ENCODE measurements around the gene ADAM11. TPM values are rescaled to one million over a fixed set of nuclear protein-coding genes. Genes with fewer than 3 reads are reported as not detected.

ADAM11 gene
- total and polyA plus RNA-seq, 7 experiments from 2014 or later = 0.08 to 1.5 (median 0.63) TPM; not detected in 1

- Histone ChIP-seq H3K9me3 (ENCODE audit: control insufficient read depth in 2 of 3, low read length in 3 of 3) (no peaks in the 10 kb centered on the region), H3K36me3 (ENCODE audit: control insufficient read depth in 2 of 3, insufficient read depth in 3 of 3, low read length in 3 of 3) (no peaks in the 10 kb centered on the region), H3K27ac (ENCODE audit: low read depth, low read length) (no peak overlapping the region), H3K4me1 (ENCODE audit: control insufficient read depth in 2 of 2, insufficient read depth in 2 of 2, low read length in 2 of 2) (peaks cover 0 to 11% of the 10 kb centered on the region in 2 donors), H3K4me3 (ENCODE audit: low read length) (no peak overlapping the region), H3K27me3 (ENCODE audit: control insufficient read depth in 2 of 2, insufficient read depth in 2 of 2, low read length in 2 of 2) (no peaks in the 10 kb centered on the region)
- H3K27ac Mint-ChIP-seq = peak overlapping the region in 1 of 9 donors; percentile 13
- peaks cover 0 to 11% (median 0%) of the 10 kb centered on the region in 5 donors for H3K27me3 Mint-ChIP-seq
- no peaks in the 10 kb centered on the region for H3K9me3 Mint-ChIP-seq
- H3K4me1 Mint-ChIP-seq = peaks cover 0 to 14% (median 9%) of the 10 kb centered on the region in 7 donors
- ATAC-seq (no peak), DNase-seq (no peak)
- H3K36me3 Mint-ChIP-seq = no peaks in the 10 kb centered on the region
- CTCF ChIA-PET = interaction anchor here (1.2 to 13.5 kb wide), 2 partner anchors 89 to 117 kb away, joined by 4 to 146 read pairs; no protein-coding TSS in a partner anchor
- peak overlapping the region in 5 of 10 donors; percentile 38 to 89 (median 42) for H3K4me3 Mint-ChIP-seq
- intact Hi-C loops (cut with micrococcal nuclease) = loop anchor here (5.0 to 10.0 kb wide), 6 partner anchors 55 to 537 kb away; partner anchors contain the start of genes GJC1 (in 1 of the 2), KIF18B (in 1 of the 2), MAP3K14 (in 1 of the 2) and PLCD3 (in 1 of the 2)
- POLR2A ChIA-PET = interaction anchor here (1.0 kb wide), 1 partner anchor 89 kb away, joined by 3 read pairs; no protein-coding TSS in a partner anchor
Observed at GRCh38 chr17:44777394-44778348, 18.9 kb downstream of the ADAM11 start.

DNA sequence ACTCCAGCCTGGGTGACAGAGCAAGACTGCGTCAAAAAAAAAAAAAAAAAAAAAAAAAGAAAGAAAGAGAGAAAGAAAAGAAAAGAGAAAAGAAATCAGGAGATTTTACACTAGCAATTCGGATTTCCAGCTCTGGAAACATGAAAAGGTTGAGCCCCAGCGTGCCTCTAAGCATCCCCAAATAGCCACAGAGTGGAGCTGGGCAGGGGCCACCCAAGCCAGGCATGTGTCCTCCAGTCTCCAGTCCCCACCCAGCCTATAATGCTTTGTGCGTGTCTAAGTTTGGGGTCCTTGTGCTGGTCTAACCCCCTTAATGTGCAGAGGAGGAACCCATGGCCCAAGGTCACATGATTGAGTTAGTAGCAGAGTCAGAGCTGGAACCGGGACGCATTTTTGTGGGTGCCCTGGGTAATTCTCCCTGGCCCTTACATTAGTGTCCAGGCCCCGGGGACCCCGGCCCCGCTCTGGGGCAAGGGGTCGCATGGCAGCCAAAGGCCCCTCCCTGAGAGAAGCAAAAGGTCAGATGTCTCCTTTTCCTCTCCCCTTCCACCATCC lies 19.9 kb downstream of the ADAM11 start:
- DNase-seq = no peak

DNA sequence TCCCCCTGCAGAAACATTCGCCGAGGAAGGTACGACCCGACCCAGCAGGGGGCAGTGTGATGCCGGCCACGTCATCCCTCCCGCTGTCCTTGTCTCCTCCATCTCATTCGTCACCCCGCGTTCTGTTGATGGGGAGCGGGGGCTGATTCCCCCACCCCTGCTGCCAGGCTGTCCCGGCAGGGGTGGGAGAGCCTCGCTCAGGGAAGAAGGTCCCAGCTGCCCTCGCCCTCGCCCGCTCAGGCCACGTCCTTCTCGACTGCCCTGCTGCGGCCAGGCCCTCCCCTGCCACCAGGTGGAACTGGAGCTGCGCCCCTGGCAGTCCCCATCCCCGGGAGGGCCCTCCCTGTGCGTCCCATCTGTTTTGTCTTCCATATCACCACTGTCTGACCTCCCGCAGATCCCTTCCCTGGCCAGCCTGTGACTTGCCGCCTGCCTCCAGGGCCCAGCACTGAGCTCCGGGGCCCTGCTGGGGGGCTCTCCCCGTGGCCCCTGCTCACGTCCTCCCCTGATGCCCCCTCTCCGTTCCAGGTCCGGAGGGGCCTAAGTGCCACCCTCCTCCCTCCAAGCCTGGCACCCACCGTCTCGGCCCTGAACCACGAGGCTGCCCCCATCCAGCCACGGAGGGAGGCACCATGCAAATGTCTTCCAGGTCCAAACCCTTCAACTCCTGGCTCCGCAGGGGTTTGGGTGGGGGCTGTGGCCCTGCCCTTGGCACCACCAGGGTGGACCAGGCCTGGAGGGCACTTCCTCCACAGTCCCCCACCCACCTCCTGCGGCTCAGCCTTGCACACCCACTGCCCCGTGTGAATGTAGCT lies 20.6 kb downstream of the ADAM11 start:
- H3K9me3 ChIP-seq (ENCODE audit: control insufficient read depth in 2 of 3, low read length in 3 of 3) = no peaks in the 10 kb centered on the region
- H3K27ac Mint-ChIP-seq = peak overlapping the region in 1 of 9 donors; percentile 60
- ATAC-seq = peak; percentile 46
- ChIA-PET CTCF (interaction anchor here (0.7 to 13.5 kb wide), 6 partner anchors 9 to 244 kb away, joined by 3 to 146 read pairs (median 4); no protein-coding TSS in a partner anchor), POLR2A (no interaction called here)
- peak overlapping the region; percentile 18 to 72 (median 60) for H3K4me3 Mint-ChIP-seq
- no peaks in the 10 kb centered on the region for H3K27me3 ChIP-seq (ENCODE audit: control insufficient read depth in 2 of 2, insufficient read depth in 2 of 2, low read length in 2 of 2)
- H3K9me3 Mint-ChIP-seq = no peaks in the 10 kb centered on the region
- H3K4me3 ChIP-seq (ENCODE audit: low read length) = peak overlapping the region; percentile 59
- no peaks in the 10 kb centered on the region for H3K36me3 ChIP-seq (ENCODE audit: control insufficient read depth in 2 of 3, insufficient read depth in 3 of 3, low read length in 3 of 3)
- H3K27ac ChIP-seq (ENCODE audit: low read depth, low read length) = no peak overlapping the region
- intact Hi-C loops (cut with micrococcal nuclease) = loop anchor here (1.0 to 10.0 kb wide), 9 partner anchors 53 to 535 kb away; partner anchors contain the start of genes GJC1 (in 1 of the 2), KIF18B (in 1 of the 2), MAP3K14 (in 1 of the 2) and PLCD3 (in 1 of the 2)
- peak; percentile 64 to 86 (median 76) for DNase-seq
- H3K27me3 Mint-ChIP-seq = peaks cover 0 to 11% (median 0%) of the 10 kb centered on the region in 5 donors
- peaks cover 0 to 14% (median 9%) of the 10 kb centered on the region in 7 donors for H3K4me1 Mint-ChIP-seq
- H3K36me3 Mint-ChIP-seq = no peaks in the 10 kb centered on the region
- peaks cover 0 to 11% of the 10 kb centered on the region in 2 donors for H3K4me1 ChIP-seq (ENCODE audit: control insufficient read depth in 2 of 2, insufficient read depth in 2 of 2, low read length in 2 of 2)

More for the DNA sequence above, 19.9 kb downstream of the ADAM11 start:
- Mint-ChIP-seq H3K27ac (peak overlapping the region in 2 of 9 donors; percentile 14 to 18), H3K36me3 (no peaks in the 10 kb centered on the region), H3K27me3 (peaks cover 0 to 11% (median 0%) of the 10 kb centered on the region in 5 donors), H3K4me3 (peak overlapping the region; percentile 8 to 72 (median 60)), H3K9me3 (no peaks in the 10 kb centered on the region), H3K4me1 (peaks cover 0 to 14% (median 9%) of the 10 kb centered on the region in 7 donors)
- ChIA-PET CTCF (interaction anchor here (1.0 to 13.5 kb wide), 4 partner anchors 9 to 245 kb away, joined by 3 to 146 read pairs (median 4); no protein-coding TSS in a partner anchor), POLR2A (no interaction called here)
- intact Hi-C loops (cut with micrococcal nuclease) = loop anchor here (1.0 to 10.0 kb wide), 9 partner anchors 54 to 536 kb away; partner anchors contain the start of genes GJC1 (in 1 of the 2), KIF18B (in 1 of the 2), MAP3K14 (in 1 of the 2) and PLCD3 (in 1 of the 2)
- no peak for ATAC-seq
- no peaks in the 10 kb centered on the region for H3K36me3 ChIP-seq (ENCODE audit: control insufficient read depth in 2 of 3, insufficient read depth in 3 of 3, low read length in 3 of 3)
- no peaks in the 10 kb centered on the region for H3K9me3 ChIP-seq (ENCODE audit: control insufficient read depth in 2 of 3, low read length in 3 of 3)
- no peaks in the 10 kb centered on the region for H3K27me3 ChIP-seq (ENCODE audit: control insufficient read depth in 2 of 2, insufficient read depth in 2 of 2, low read length in 2 of 2)
- H3K4me3 ChIP-seq (ENCODE audit: low read length) = peak overlapping the region; percentile 59
- no peak overlapping the region for H3K27ac ChIP-seq (ENCODE audit: low read depth, low read length)
- peaks cover 0 to 11% of the 10 kb centered on the region in 2 donors for H3K4me1 ChIP-seq (ENCODE audit: control insufficient read depth in 2 of 2, insufficient read depth in 2 of 2, low read length in 2 of 2)

DNA sequence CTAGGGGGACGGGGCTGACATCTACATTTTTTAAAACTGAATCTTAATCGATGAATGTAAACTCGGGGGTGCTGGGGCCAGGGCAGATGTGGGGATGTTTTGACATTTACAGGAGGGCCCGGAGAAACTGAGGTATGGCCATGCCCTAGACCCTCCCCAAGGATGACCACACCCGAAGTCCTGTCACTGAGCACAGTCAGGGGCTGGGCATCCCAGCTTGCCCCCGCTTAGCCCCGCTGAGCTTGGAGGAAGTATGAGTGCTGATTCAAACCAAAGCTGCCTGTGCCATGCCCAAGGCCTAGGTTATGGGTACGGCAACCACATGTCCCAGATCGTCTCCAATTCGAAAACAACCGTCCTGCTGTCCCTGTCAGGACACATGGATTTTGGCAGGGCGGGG lies 21.4 kb downstream of the ADAM11 start:
- Mint-ChIP-seq H3K4me3 (no peak overlapping the region), H3K36me3 (no peaks in the 10 kb centered on the region), H3K27me3 (peaks cover 0 to 11% (median 0%) of the 10 kb centered on the region in 5 donors), H3K4me1 (peaks cover 0 to 13% (median 9%) of the 10 kb centered on the region in 7 donors), H3K27ac (no peak overlapping the region), H3K9me3 (no peaks in the 10 kb centered on the region)
- no peak for DNase-seq
- no peaks in the 10 kb centered on the region for H3K9me3 ChIP-seq (ENCODE audit: control insufficient read depth in 2 of 3, low read length in 3 of 3)
- H3K27me3 ChIP-seq (ENCODE audit: control insufficient read depth in 2 of 2, insufficient read depth in 2 of 2, low read length in 2 of 2) = no peaks in the 10 kb centered on the region
- POLR2A ChIA-PET = no interaction called here
- intact Hi-C loops (cut with micrococcal nuclease) = no loop called here
- no peak overlapping the region for H3K27ac ChIP-seq (ENCODE audit: low read depth, low read length)
- ATAC-seq = no peak
- H3K36me3 ChIP-seq (ENCODE audit: control insufficient read depth in 2 of 3, insufficient read depth in 3 of 3, low read length in 3 of 3) = no peaks in the 10 kb centered on the region
- H3K4me3 ChIP-seq (ENCODE audit: low read length) = no peak overlapping the region
- peaks cover 0 to 11% of the 10 kb centered on the region in 2 donors for H3K4me1 ChIP-seq (ENCODE audit: control insufficient read depth in 2 of 2, insufficient read depth in 2 of 2, low read length in 2 of 2)
- CTCF ChIA-PET = interaction anchor here (0.7 to 13.5 kb wide), 5 partner anchors 30 to 243 kb away, joined by 3 to 146 read pairs (median 3); no protein-coding TSS in a partner anchor

GRCh38 chr17:44780845-44781480 lies 22.2 kb downstream of the ADAM11 start:
- Histone ChIP-seq H3K27ac (ENCODE audit: low read depth, low read length) (no peak overlapping the region), H3K9me3 (ENCODE audit: control insufficient read depth in 2 of 3, low read length in 3 of 3) (no peaks in the 10 kb centered on the region), H3K4me1 (ENCODE audit: control insufficient read depth in 2 of 2, insufficient read depth in 2 of 2, low read length in 2 of 2) (peaks cover 0 to 11% of the 10 kb centered on the region in 2 donors), H3K36me3 (ENCODE audit: control insufficient read depth in 2 of 3, insufficient read depth in 3 of 3, low read length in 3 of 3) (no peaks in the 10 kb centered on the region), H3K4me3 (ENCODE audit: low read length) (no peak overlapping the region), H3K27me3 (ENCODE audit: control insufficient read depth in 2 of 2, insufficient read depth in 2 of 2, low read length in 2 of 2) (no peaks in the 10 kb centered on the region)
- DNase-seq (no peak), ATAC-seq (no peak)
- H3K9me3 Mint-ChIP-seq = no peaks in the 10 kb centered on the region
- H3K36me3 Mint-ChIP-seq = no peaks in the 10 kb centered on the region
- peaks cover 0 to 13% (median 8%) of the 10 kb centered on the region in 7 donors for H3K4me1 Mint-ChIP-seq
- POLR2A ChIA-PET = no interaction called here
- intact Hi-C loops (cut with micrococcal nuclease) = no loop called here
- CTCF ChIA-PET = interaction anchor here (0.6 to 13.5 kb wide), 4 partner anchors 65 to 159 kb away, joined by 3 to 146 read pairs (median 3); no protein-coding TSS in a partner anchor
- no peak overlapping the region for H3K4me3 Mint-ChIP-seq
- H3K27ac Mint-ChIP-seq = no peak overlapping the region
- H3K27me3 Mint-ChIP-seq = peaks cover 0 to 11% (median 0%) of the 10 kb centered on the region in 5 donors

Data from naive thymus-derived CD4-positive, alpha-beta T cell (primary cell).